Muscle of leg (tissue), 11 donors: ENCODE results near the gene TCEAL5. TPM values are rescaled to one million over a fixed set of nuclear protein-coding genes. Genes with fewer than 3 reads are reported as not detected.
"Not testable (repeated sequence)": the region's sequence is repeated elsewhere in the genome, so short reads cannot be mapped to it uniquely, and the experiment has no call there.

Source experiments
- DNase-seq: peaks from one replicate; pipeline ENCODE4 v3.0.0; 2013
- H3K27ac ChIP-seq: one replicate; pipeline ENCODE4 v1.5.1; 2013; ENCODE audit warnings: mild to moderate bottlenecking, low read length, control low read depth
- H3K27me3 ChIP-seq: one replicate; pipeline ENCODE4 v1.6.1; 2013; ENCODE audit warnings: low read length; ENCODE audit not compliant: control insufficient read depth, insufficient read depth
- H3K36me3 ChIP-seq: one replicate; pipeline ENCODE4 v1.6.1; 2013; ENCODE audit warnings: low read length; ENCODE audit not compliant: control insufficient read depth, insufficient read depth
- H3K4me1 ChIP-seq: one replicate; pipeline ENCODE4 v1.6.1; 2013; ENCODE audit warnings: low read length; ENCODE audit not compliant: control insufficient read depth, insufficient read depth
- H3K4me3 ChIP-seq: one replicate; pipeline ENCODE4 v1.5.1; 2013; ENCODE audit warnings: low read length, control low read depth
- H3K9me3 ChIP-seq: replicated peaks from 2 replicates; pipeline ENCODE4 v1.6.1; 2013; ENCODE audit warnings: low read depth, low read length; ENCODE audit not compliant: control insufficient read depth
- WGBS: methylation state at CpG from one replicate; pipeline ENCODE4 v1.1.5; 2013; ENCODE audit warnings: missing lambda C conversion rate; ENCODE audit not compliant: insufficient coverage; 5-methylcytosine and 5-hydroxymethylcytosine counted together
- polyA plus RNA-seq, 8 donors: library from polyadenylated mRNA; unstranded; fragments of 120-200 nt; gene quantifications; one replicate each; pipeline versions ENCODE4 v1.2.1 to v1.2.3, GENCODE V29; 2013; ENCODE audit warnings: inconsistent platforms in 1 of 8, low replicate concordance in 1 of 8; ENCODE audit not compliant: insufficient read length in 8 of 8, insufficient read depth in 1 of 8
- total RNA-seq: library from RNA; stranded (reverse); fragments of 120-200 nt; gene quantifications from one replicate; pipeline ENCODE4 v1.2.4, GENCODE V29; 2013

The TCEAL5 gene
- total and polyA plus RNA-seq, 9 donors = 2.9 to 12.6 (median 6.1) TPM

DNA sequence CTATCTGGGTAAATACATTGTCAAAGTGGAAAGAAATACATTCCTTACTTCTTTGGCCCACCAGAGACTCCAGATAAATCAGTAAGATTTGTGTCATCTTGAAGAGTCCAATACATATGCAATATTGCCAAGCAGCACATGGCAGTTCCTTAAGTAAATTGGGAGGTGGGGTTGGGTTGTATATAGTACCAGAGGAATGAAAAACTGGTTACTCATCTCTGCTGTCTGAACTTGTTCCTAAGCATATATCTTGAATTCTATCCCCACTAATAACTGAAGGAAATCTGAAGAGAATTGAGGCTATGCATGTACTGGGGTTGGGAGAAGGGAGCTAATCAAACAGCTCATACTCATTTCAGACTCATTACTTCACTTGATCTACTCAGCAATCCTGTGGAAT is 36.4 kb downstream of the TCEAL5 start:
- H3K9me3 ChIP-seq = no peaks in the 10 kb centered on the region
- H3K27ac ChIP-seq = no peak overlapping the region
- DNase-seq = no peak
- no peaks in the 10 kb centered on the region for H3K4me1 ChIP-seq
- H3K4me3 ChIP-seq = no peak overlapping the region
- H3K36me3 ChIP-seq = no peaks in the 10 kb centered on the region
- peaks cover 15% of the 10 kb centered on the region for H3K27me3 ChIP-seq

DNA sequence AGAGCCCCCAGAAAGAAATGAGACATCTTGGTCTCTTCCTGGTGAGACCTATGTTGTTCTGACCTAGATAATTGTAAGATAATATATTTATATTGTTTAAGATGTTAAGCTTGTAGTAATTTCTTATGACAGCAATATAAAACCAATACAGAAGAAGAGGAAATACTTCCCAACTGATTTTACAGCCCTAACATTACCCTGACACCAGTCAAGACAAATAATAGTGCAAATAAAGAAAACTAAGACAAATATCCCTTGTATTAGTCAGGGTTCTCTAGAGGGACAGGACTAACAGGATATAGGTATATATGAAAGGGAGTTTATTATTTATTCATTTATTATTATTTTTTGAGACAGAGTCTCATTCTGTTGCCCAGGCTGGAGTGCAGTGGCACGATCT is 40.3 kb downstream of the TCEAL5 start:
- no peaks in the 10 kb centered on the region for H3K9me3 ChIP-seq
- DNase-seq = no peak
- H3K4me3 ChIP-seq = no peak overlapping the region
- no peak overlapping the region for H3K27ac ChIP-seq
- H3K36me3 ChIP-seq = no peaks in the 10 kb centered on the region
- H3K4me1 ChIP-seq = no peaks in the 10 kb centered on the region
- WGBS = no CpG with 5 or more reads among the region's 1 CpG
- H3K27me3 ChIP-seq = peaks cover 4% of the 10 kb centered on the region

DNA sequence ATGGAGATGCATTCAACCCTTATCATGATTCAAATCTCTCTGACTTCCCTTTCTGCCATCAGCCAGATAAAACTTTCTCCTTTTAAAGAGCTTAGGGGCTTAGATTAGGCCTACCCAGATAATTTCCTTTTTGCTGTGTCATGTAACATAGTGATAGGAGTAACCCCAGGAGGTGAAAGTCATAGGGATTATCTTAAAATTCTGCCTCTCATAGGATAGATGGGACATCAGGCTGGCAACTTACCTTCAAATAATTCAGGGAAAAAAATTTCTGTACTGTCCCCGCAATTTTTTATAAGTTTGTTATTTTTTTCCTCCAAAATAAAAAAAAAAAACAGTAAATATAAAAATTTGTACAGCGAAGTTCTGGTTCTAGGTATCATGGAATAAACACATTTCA is 40.9 kb downstream of the TCEAL5 start:
- not testable (repeated sequence) for H3K27me3 ChIP-seq, H3K36me3 ChIP-seq, H3K9me3 ChIP-seq, H3K4me1 ChIP-seq, DNase-seq, H3K27ac ChIP-seq, H3K4me3 ChIP-seq
- no CpG with 5 or more reads among the region's 2 CpGs for WGBS

DNA sequence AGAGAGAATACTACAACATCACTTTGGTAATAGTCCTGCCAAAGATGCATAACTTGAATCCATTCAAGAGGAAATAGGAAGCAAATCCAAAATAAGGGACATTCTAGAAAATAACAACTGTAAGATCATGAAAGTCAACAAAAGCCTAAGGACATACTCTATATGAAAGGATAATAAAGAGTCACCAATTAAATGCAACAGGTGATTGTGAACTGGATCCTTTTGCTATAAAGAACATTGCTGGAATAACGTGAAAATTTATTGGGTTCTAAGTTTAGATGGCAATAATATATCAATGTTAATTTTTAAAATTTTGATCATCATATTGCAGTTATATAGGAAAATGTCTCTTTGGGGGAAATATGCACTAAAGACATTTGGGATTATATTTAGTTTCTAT is 41.7 kb downstream of the TCEAL5 start:
- DNase-seq = no peak
- no peaks in the 10 kb centered on the region for H3K4me1 ChIP-seq
- H3K27me3 ChIP-seq = peaks cover 4% of the 10 kb centered on the region
- no peak overlapping the region for H3K27ac ChIP-seq
- H3K4me3 ChIP-seq = no peak overlapping the region
- no peaks in the 10 kb centered on the region for H3K36me3 ChIP-seq
- no CpG with 5 or more reads among the region's 1 CpG for WGBS
- H3K9me3 ChIP-seq = no peaks in the 10 kb centered on the region

DNA sequence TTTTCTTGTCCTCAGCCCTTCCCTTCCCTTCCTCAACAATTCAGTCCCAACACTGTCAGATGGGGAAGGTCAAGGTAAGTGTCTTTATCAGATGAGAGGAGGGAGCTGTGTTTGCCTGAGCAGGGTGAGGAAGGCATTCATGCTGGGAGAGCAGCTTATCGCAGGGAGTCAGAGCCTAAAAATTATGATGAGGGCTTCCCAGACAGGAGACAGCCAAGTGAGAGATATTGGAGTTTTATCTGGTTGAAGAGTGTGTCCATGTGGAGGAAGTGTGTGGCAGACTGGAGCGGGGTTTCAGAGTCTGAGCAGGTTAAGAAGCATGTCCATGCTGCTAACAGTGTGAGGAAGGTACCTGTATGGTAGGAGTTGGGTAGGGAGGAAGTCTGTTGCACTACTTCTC is 43.3 kb downstream of the TCEAL5 start:
- DNase-seq = no peak
- Histone ChIP-seq H3K27me3 (peaks cover 4% of the 10 kb centered on the region), H3K27ac (no peak overlapping the region), H3K9me3 (no peaks in the 10 kb centered on the region), H3K36me3 (no peaks in the 10 kb centered on the region), H3K4me1 (no peaks in the 10 kb centered on the region), H3K4me3 (no peak overlapping the region)
- WGBS = 67% methylated on average over 2 of the region's 2 CpGs

DNA sequence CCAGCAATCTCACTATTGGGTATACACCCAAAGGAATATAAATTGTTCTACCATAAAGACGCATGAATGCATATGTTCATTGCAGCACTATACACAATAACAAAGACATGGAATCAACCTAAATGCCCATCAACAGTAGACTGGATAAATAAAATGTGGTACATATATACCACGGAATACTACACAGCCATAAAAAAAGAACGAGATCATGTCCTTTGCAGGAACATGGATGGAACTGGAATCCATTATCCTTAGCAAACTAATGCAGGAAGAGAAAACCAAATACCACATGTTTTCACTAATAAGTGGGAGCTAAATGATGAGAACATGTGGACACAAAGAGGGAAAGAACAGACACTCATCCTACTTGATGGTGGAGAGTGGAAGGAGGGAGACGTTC is 50.6 kb downstream of the TCEAL5 start:
- not testable (repeated sequence) for DNase-seq, H3K4me3 ChIP-seq, H3K9me3 ChIP-seq, H3K27me3 ChIP-seq, H3K36me3 ChIP-seq, H3K27ac ChIP-seq, H3K4me1 ChIP-seq
- WGBS = no CpG with 5 or more reads among the region's 4 CpGs

Other genes starting within 250 kb of the TCEAL5 start
- gene BEX1, start 212.6 kb downstream of the TCEAL5 start, total RNA-seq = 0.49 TPM
- 1 to 10 TPM in 7 of 8 donors, under 1 TPM in 1; 0.74 to 3.0 (median 2.0) TPM for gene BEX1, start 212.6 kb downstream of the TCEAL5 start, polyA plus RNA-seq
- not detected for gene NXF3, start 183.6 kb downstream of the TCEAL5 start, total RNA-seq
- under 1 TPM in 2 of 8 donors, not detected in 6; 0.08 to 0.39 TPM for gene NXF3, start 183.6 kb downstream of the TCEAL5 start, polyA plus RNA-seq
- 26.5 TPM for gene BEX4, start 61.6 kb downstream of the TCEAL5 start, total RNA-seq
- gene BEX4, start 61.6 kb downstream of the TCEAL5 start, polyA plus RNA-seq = 10 to 100 TPM; 32.1 to 56.0 (median 41.7) TPM
- 121 TPM for gene TCEAL8, start 21.6 kb downstream of the TCEAL5 start, total RNA-seq
- 100 to 1,000 TPM; 100 to 145 (median 106) TPM for gene TCEAL8, start 21.6 kb downstream of the TCEAL5 start, polyA plus RNA-seq
- gene BEX2, start 34.2 kb upstream of the TCEAL5 start, total RNA-seq = 35.5 TPM
- 10 to 100 TPM; 26.6 to 45.8 (median 37.7) TPM for gene BEX2, start 34.2 kb upstream of the TCEAL5 start, polyA plus RNA-seq
- 155 TPM for gene TCEAL7, start 53.5 kb upstream of the TCEAL5 start, total RNA-seq
- 100 to 1,000 TPM; 184 to 391 (median 272) TPM for gene TCEAL7, start 53.5 kb upstream of the TCEAL5 start, polyA plus RNA-seq
- 96.2 TPM for gene TCEAL9, start 79.8 kb upstream of the TCEAL5 start, total RNA-seq
- gene TCEAL9, start 79.8 kb upstream of the TCEAL5 start, polyA plus RNA-seq = 100 to 1,000 TPM; 147 to 214 (median 160) TPM
- gene BEX3, start 99.8 kb upstream of the TCEAL5 start, total RNA-seq = 158 TPM
- 100 to 1,000 TPM; 137 to 212 (median 174) TPM for gene BEX3, start 99.8 kb upstream of the TCEAL5 start, polyA plus RNA-seq
- 0.35 TPM for gene RAB40A, start 242.7 kb upstream of the TCEAL5 start, total RNA-seq
- gene RAB40A, start 242.7 kb upstream of the TCEAL5 start, polyA plus RNA-seq = 1 to 10 TPM in 1 of 8 donors, under 1 TPM in 7; 0.34 to 1.8 (median 0.77) TPM